GM12873 (cell line): ENCODE results near the gene SPRR4.

ENCODE experiments used
- TF ChIP-seq, protein P1 (sequence below): IDR thresholded peaks from 2 replicates; pipeline ENCODE4 v1.5.1; 2012; ENCODE audit warnings: low read depth, mild to moderate bottlenecking, moderate library complexity, low read length, control low read depth; ENCODE audit not compliant: insufficient read depth; ENCODE audit errors: missing control alignments

The SPRR4 gene

DNA sequence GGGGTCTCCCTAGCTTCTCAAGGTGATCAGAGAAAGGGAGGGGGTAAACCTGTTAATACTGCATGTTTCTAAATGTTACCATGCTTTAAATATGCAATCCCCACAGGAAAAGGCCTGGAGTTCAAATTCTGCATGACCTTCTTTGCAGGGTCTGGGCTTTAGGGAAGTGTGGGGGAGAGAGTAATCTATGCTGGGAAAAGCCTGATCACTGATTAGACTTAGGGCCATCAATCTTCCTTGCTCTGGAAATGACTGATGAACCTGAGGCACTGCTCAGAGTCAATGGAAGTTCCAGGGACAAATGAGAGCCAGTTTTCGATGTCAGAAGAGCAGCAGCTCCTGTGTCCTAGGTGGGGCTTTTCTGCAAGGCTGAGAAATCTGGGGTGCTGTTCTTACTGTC is 10.2 kb downstream of the SPRR4 start:
- TF ChIP-seq, protein P1, sequence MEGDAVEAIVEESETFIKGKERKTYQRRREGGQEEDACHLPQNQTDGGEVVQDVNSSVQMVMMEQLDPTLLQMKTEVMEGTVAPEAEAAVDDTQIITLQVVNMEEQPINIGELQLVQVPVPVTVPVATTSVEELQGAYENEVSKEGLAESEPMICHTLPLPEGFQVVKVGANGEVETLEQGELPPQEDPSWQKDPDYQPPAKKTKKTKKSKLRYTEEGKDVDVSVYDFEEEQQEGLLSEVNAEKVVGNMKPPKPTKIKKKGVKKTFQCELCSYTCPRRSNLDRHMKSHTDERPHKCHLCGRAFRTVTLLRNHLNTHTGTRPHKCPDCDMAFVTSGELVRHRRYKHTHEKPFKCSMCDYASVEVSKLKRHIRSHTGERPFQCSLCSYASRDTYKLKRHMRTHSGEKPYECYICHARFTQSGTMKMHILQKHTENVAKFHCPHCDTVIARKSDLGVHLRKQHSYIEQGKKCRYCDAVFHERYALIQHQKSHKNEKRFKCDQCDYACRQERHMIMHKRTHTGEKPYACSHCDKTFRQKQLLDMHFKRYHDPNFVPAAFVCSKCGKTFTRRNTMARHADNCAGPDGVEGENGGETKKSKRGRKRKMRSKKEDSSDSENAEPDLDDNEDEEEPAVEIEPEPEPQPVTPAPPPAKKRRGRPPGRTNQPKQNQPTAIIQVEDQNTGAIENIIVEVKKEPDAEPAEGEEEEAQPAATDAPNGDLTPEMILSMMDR: no peak

DNA sequence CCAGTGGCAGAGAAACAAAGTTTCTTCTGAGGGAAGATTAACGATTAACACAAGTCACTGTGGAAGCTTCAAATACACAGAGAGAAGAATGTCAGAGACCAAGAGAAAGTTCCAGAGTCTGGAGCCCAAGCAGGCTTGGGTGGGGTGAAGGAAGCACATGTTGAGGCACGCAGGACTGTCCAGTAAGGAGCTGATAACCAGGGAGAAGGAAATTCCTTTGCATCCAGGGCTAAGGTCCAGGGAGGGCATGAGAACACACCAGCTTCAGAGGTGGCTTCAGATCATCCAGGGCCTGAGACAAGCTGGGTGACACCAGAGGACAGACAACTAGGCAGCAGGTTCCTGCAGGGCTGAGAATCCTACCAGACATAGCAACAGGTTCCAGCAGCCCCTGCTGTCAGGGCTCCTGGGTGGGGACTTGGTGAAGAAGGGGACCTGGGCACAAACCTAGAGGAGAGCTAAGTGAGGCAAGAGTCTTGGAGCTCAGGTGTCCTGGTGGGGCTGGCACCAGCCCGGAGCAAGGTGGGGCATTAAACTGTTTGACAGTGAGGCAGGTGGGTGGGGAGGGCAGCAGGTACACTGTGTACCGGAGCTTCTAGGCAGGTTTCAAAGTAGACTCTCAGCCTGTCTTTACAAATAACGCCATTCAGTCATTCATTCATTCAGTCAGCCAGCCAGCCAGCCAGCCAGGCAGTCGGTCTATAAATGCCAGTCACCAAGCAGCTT is 10.9 kb downstream of the SPRR4 start:
- TF ChIP-seq, protein P1: no peak

DNA sequence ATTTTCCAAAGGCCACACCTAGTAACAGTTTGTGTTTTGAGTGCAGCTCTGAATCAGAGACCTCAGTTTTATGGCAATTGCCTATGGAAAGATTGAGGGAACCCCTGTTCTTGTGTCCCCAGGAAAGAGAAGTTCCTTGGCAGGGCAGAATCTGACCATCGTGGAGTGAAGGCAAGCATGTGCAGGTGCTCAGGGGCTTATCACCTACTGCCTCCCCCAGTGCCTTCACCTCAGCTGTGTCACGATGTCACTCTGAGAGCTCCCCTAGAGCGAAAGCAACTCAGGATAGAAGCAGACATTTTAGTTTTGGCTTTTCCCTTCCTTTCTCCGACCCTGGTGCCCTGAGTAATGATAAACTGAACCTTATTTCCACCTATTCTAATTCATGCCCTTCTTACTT is 11.6 kb downstream of the SPRR4 start:
- TF ChIP-seq, protein P1: no peak

DNA sequence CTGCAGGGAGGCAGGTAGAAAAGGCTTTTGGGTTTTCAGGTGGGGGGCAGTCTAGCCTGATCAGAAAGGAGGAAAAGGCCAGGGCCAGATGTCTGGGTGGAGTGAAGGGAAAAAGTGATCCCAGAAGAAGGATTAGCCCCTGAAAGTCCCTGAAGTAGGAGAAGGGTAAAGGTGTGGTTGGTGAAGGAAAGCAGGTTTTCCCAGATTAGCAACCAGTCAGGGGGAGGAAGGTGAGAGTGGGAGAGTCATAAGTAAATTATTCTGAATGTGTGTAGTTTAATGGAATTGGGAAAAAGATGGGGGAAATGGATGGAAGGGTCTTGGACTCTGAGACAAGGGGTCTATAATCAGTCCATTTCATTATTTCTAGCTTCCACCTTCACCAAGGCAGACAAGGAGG is 12.8 kb downstream of the SPRR4 start:
- TF ChIP-seq, protein P1: no peak

DNA sequence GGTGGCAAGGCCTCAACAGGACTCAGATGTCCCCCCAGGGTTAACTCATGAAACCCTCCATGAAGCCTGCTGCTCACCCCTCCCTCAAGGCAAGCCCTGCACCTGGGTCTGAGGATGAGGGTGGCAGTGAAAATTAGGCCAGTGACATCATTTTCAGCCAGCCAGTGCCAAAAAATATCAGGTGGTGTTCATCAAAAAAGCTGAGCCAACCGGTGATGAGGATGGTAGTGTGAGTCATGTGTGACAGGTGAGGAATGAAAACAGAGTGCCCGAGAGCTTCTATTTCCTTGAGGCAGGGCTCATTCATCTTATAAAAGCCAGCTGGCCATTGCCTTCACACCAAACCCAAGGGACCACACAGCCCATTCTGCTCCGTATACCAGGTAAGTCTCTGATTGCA is 13.3 kb downstream of the SPRR4 start, which contains the start of gene SPRR1A:
Gene SPRR1A (plus strand): TSS at position 339 of the 400 bp plus-strand sequence. CDS start 1,150 bp downstream, outside the sequence.
- TF ChIP-seq, protein P1: no peak

DNA sequence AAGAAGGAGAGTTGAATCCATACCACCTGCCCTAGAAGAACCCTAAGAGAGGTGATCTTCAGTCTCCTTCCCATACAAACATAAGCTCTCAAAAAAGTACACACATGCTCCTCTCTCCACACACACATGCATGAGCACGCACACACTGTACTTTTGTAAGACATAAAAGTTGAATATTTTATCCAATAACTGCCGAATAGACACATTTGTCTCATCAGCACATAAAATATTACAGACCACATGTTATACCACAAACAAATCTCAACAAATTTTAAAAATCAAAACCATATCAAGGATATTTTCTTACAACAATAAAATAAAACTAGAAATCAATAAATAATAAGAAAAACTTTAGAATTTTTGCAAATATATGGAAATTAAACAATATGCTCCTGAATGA is 16.1 kb downstream of the SPRR4 start:
- TF ChIP-seq, protein P1: no peak

DNA sequence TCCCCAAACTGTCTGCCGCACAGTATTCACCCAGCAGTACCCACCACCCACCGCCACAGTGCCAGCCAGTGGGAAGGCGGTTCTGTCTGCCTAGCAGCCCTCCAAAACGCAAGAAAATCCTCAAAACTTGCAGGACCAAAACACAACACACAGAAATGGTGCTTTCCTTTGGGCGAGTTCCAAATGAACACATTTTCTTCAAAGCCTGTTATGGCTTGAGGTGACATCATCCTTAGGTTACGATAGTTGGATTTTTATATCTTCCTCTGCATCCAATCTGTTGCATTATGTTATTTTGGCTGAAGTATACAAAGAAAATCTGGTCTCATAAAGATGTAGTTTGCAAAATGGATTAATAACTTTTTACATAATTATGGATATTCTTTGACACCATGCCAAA is 22.7 kb downstream of the SPRR4 start:
- TF ChIP-seq, protein P1: no peak
